Epithelial cell of proximal tubule (primary cell): Measurements from ENCODE around the gene SCPEP1. TPM values are rescaled to one million over a fixed set of nuclear protein-coding genes. Genes with fewer than 3 reads are reported as not detected.
A peak's percentile ranks its signal among the peaks of the same experiment; 100 is the strongest.

ENCODE experiments used
- DNase-seq: peaks from one replicate; pipeline ENCODE4 v3.0.0-alpha.2; 2011; ENCODE audit warnings: low read depth
- H3K4me3 ChIP-seq: 2 replicates; pipeline ENCODE4 v1.5.1; 2011; ENCODE audit warnings: low read depth, mild to moderate bottlenecking, low read length
- CTCF ChIP-seq: conservative IDR thresholded peaks from 2 replicates; pipeline ENCODE4 v1.5.1; 2012; ENCODE audit warnings: low read depth, mild to moderate bottlenecking, low read length
- total RNA-seq: library from RNA; depleted of rRNA; stranded (reverse); fragments of >200 nt; gene quantifications from 2 replicates; pipeline ENCODE4 v1.2.3, GENCODE V29; 2015

SCPEP1 gene
- total RNA-seq, 1 donor from 2014 or later = 9.2 TPM

- no peak for DNase-seq
- no peak overlapping the region for H3K4me3 ChIP-seq
- TF ChIP-seq CTCF = no peak
These were observed 59.5 kb downstream of the SCPEP1 start for GRCh38 chr17:57037411-57037810.

- no peak for TF ChIP-seq CTCF
- H3K4me3 ChIP-seq = no peak overlapping the region
- DNase-seq = no peak
These were observed 60.6 kb downstream of the SCPEP1 start for GRCh38 chr17:57038486-57038885.

GRCh38 chr17:57040571-57040970, 62.6 kb downstream of the SCPEP1 start:
- no peak for TF ChIP-seq CTCF
- H3K4me3 ChIP-seq = no peak overlapping the region
- no peak for DNase-seq

- DNase-seq = no peak
- no peak for TF ChIP-seq CTCF
- H3K4me3 ChIP-seq = no peak overlapping the region
These were observed 65.3 kb downstream of the SCPEP1 start for GRCh38 chr17:57043276-57043675.

- DNase-seq = no peak
- H3K4me3 ChIP-seq = peak overlapping the region; percentile 42
- TF ChIP-seq CTCF = no peak
These were observed 67.3 kb downstream of the SCPEP1 start for GRCh38 chr17:57044976-57045867.

- no peak for TF ChIP-seq CTCF
- DNase-seq = no peak
- peak overlapping the region; percentile 42 for H3K4me3 ChIP-seq
These were observed 68.2 kb downstream of the SCPEP1 start for GRCh38 chr17:57045868-57046704.
